T-cell (primary cell): ENCODE measurements around the gene SDF4. TPM values are rescaled to one million over a fixed set of nuclear protein-coding genes. Genes with fewer than 3 reads are reported as not detected.

Experiments
- ATAC-seq, 4 experiments: fragments of 200-7000 bp in 3 of 4; fragments of 150-1000 bp in 1 of 4; cut with Tn5 transposase; replicated peaks in 1 of 4; 1 replicate in 3 of 4; 2 replicates in 1 of 4; pipeline ENCODE4 v1.10.0; 2021; ENCODE audit warnings: moderate library complexity in 3 of 4, mild to moderate bottlenecking in 2 of 4, moderate number of reproducible peaks in 1 of 4
- CTCF ChIA-PET, 2 donors: fragments of 300-600 bp; sonication (Branson Sonifier 250); formaldehyde crosslinking; loops; one replicate each; lab custom pipeline; 2022; ENCODE audit warnings: antibody characterized with exemption in 2 of 2; lab: Charles Lee
- POLR2A ChIA-PET, 2 donors: fragments of 300-600 bp; sonication (Branson Sonifier 250); formaldehyde crosslinking; loops; one replicate each; lab custom pipeline; 2022; ENCODE audit warnings: antibody characterized with exemption in 2 of 2; lab: Charles Lee
- DNase-seq, 35 experiments: peaks; one replicate each; pipeline versions ENCODE4 v3.0.0 to v3.0.0-alpha.2; 2013 to 2023
- H3K27ac ChIP-seq: one replicate; pipeline ENCODE4 v1.5.1; 2013; ENCODE audit warnings: low read length
- H3K27me3 ChIP-seq, 2 experiments: replicated peaks in 1 of 2; 1 replicate in 1 of 2; 2 replicates in 1 of 2; pipeline versions ENCODE4 v1.6.1 to v1.7.0; 2013; ENCODE audit warnings: low read length in 1 of 2, mixed read lengths in 1 of 2; ENCODE audit not compliant: control insufficient read depth in 2 of 2, insufficient read depth in 2 of 2; ENCODE audit errors: extremely low read depth in 1 of 2
- H3K36me3 ChIP-seq, 2 donors: 1 replicate in 1 of 2; 2 replicates in 1 of 2; pipeline versions ENCODE4 v1.6.1 to v1.7.0; 2013; ENCODE audit warnings: low read length in 1 of 2; ENCODE audit not compliant: control insufficient read depth in 2 of 2, insufficient read depth in 1 of 2; ENCODE audit errors: extremely low read depth in 1 of 2
- H3K4me1 ChIP-seq, 2 experiments: 1 replicate in 1 of 2; 2 replicates in 1 of 2; pipeline versions ENCODE4 v1.6.1 to v1.7.0; 2013; ENCODE audit warnings: low read length in 2 of 2, mixed read lengths in 1 of 2; ENCODE audit not compliant: insufficient read depth in 2 of 2, control insufficient read depth in 1 of 2; ENCODE audit errors: extremely low read depth in 1 of 2
- H3K4me3 ChIP-seq, 2 donors: 1 replicate in 1 of 2; 2 replicates in 1 of 2; pipeline versions ENCODE4 v1.5.1 to v1.7.0; 2013; ENCODE audit warnings: mild to moderate bottlenecking in 2 of 2, low read length in 1 of 2, moderate library complexity in 1 of 2; ENCODE audit not compliant: control insufficient read depth in 1 of 2; ENCODE audit errors: extremely low read depth in 1 of 2
- H3K9me3 ChIP-seq: 2 replicates; pipeline ENCODE4 v1.7.0; 2013
- H3K27ac Mint-ChIP-seq, 2 donors: one replicate each; pipeline ENCODE4 v1.8.0; 2020 to 2021; ENCODE audit warnings: mild to moderate bottlenecking in 2 of 2, mixed read lengths in 2 of 2
- H3K27me3 Mint-ChIP-seq, 2 donors: one replicate each; pipeline ENCODE4 v1.8.0; 2021 to 2022; ENCODE audit warnings: mixed read lengths in 2 of 2
- H3K36me3 Mint-ChIP-seq: one replicate; pipeline ENCODE4 v1.8.0; 2021; ENCODE audit warnings: mixed read lengths
- H3K4me1 Mint-ChIP-seq, 3 donors: one replicate each; pipeline ENCODE4 v1.8.0; 2020 to 2022; ENCODE audit warnings: mixed read lengths in 3 of 3, mild to moderate bottlenecking in 1 of 3
- H3K4me3 Mint-ChIP-seq, 3 donors: one replicate each; pipeline ENCODE4 v1.8.0; 2020 to 2022; ENCODE audit warnings: mild to moderate bottlenecking in 3 of 3, mixed read lengths in 3 of 3, moderate library complexity in 3 of 3
- H3K9me3 Mint-ChIP-seq, 3 donors: one replicate each; pipeline ENCODE4 v1.8.0; 2020 to 2022; ENCODE audit warnings: mixed read lengths in 3 of 3
- WGBS: methylation state at CpG from one replicate; pipeline ENCODE4 v1.1.5; 2013; ENCODE audit warnings: missing lambda C conversion rate; ENCODE audit not compliant: insufficient coverage; 5-methylcytosine and 5-hydroxymethylcytosine counted together
- total RNA-seq, 35 experiments: library from RNA in 6 of 35; stranded (reverse) in 6 of 35; fragments of 120-200 nt in 1 of 35; gene quantifications; one replicate each; pipeline versions ENCODE4 v1.2.1 to v1.2.4 and lab custom pipeline; 2013 to 2026

Gene SDF4
- total RNA-seq, 5 donors from 2014 or later (not counting 1 experiment from before 2014, with no cell fraction given) = 98.6 to 151 (median 141) TPM

- Histone ChIP-seq H3K36me3 (no peaks in the 10 kb centered on the region), H3K4me3 (no peak overlapping the region), H3K9me3 (no peaks in the 10 kb centered on the region), H3K4me1 (peaks cover 31 to 56% of the 10 kb centered on the region in 2 experiments), H3K27me3 (peaks cover 0 to 82% of the 10 kb centered on the region in 2 experiments), H3K27ac (no peak overlapping the region)
- Mint-ChIP-seq H3K27me3 (peaks cover 5 to 12% of the 10 kb centered on the region in 2 donors), H3K27ac (no peak overlapping the region), H3K4me3 (peak overlapping the region in 1 of 3 donors; percentile 46), H3K4me1 (peaks cover 11 to 28% (median 19%) of the 10 kb centered on the region in 3 donors), H3K36me3 (no peaks in the 10 kb centered on the region), H3K9me3 (no peaks in the 10 kb centered on the region)
- DNase-seq = peak in 1 of 35 experiments; percentile 5
- no peak for ATAC-seq
- POLR2A ChIA-PET = no interaction called here
- 67% methylated on average over 26 of the region's 32 CpGs for WGBS
- CTCF ChIA-PET = interaction anchor here in 1 of 2 donors (0.6 kb wide), 1 partner anchor 121 kb away, joined by 5 read pairs; no protein-coding TSS in a partner anchor
Measured at GRCh38 chr1:1169429-1170214, 62.2 kb downstream of the SDF4 start.

- H3K9me3 ChIP-seq = no peaks in the 10 kb centered on the region
- ChIA-PET POLR2A (no interaction called here), CTCF (no interaction called here)
- H3K27ac Mint-ChIP-seq = no peak overlapping the region
- no peaks in the 10 kb centered on the region for H3K36me3 ChIP-seq
- no peaks in the 10 kb centered on the region for H3K9me3 Mint-ChIP-seq
- WGBS = 79% methylated on average over 30 of the region's 37 CpGs
- H3K27me3 Mint-ChIP-seq = peaks cover 5 to 12% of the 10 kb centered on the region in 2 donors
- DNase-seq = no peak
- no peak overlapping the region for H3K4me3 ChIP-seq
- H3K4me1 Mint-ChIP-seq = peaks cover 11 to 23% (median 15%) of the 10 kb centered on the region in 3 donors
- no peak overlapping the region for H3K27ac ChIP-seq
- H3K27me3 ChIP-seq = peaks cover 0 to 73% of the 10 kb centered on the region in 2 experiments
- no peaks in the 10 kb centered on the region for H3K36me3 Mint-ChIP-seq
- H3K4me1 ChIP-seq = peaks cover 27 to 47% of the 10 kb centered on the region in 2 experiments
- H3K4me3 Mint-ChIP-seq = no peak overlapping the region
- ATAC-seq = no peak
Measured at GRCh38 chr1:1168451-1169411, 63.1 kb downstream of the SDF4 start.

- Mint-ChIP-seq H3K36me3 (no peaks in the 10 kb centered on the region), H3K9me3 (no peaks in the 10 kb centered on the region), H3K27ac (no peak overlapping the region), H3K4me1 (peaks cover 11 to 19% (median 11%) of the 10 kb centered on the region in 3 donors), H3K4me3 (no peak overlapping the region), H3K27me3 (peaks cover 5 to 12% of the 10 kb centered on the region in 2 donors)
- WGBS = 91% methylated on average over 18 of the region's 36 CpGs
- Histone ChIP-seq H3K4me1 (peaks cover 19 to 39% of the 10 kb centered on the region in 2 experiments), H3K9me3 (no peaks in the 10 kb centered on the region), H3K36me3 (no peaks in the 10 kb centered on the region), H3K4me3 (no peak overlapping the region), H3K27me3 (peaks cover 0 to 65% of the 10 kb centered on the region in 2 experiments), H3K27ac (no peak overlapping the region)
- ChIA-PET CTCF (no interaction called here), POLR2A (no interaction called here)
- no peak for ATAC-seq
- DNase-seq = no peak
Measured at GRCh38 chr1:1167841-1168450, 63.9 kb downstream of the SDF4 start.

GRCh38 chr1:1167398-1167821 is 64.4 kb downstream of the SDF4 start:
- peaks cover 18 to 35% of the 10 kb centered on the region in 2 experiments for H3K4me1 ChIP-seq
- H3K36me3 ChIP-seq = no peaks in the 10 kb centered on the region
- no peaks in the 10 kb centered on the region for H3K36me3 Mint-ChIP-seq
- H3K27me3 Mint-ChIP-seq = peaks cover 5 to 12% of the 10 kb centered on the region in 2 donors
- ATAC-seq (no peak), DNase-seq (no peak)
- peaks cover 0 to 63% of the 10 kb centered on the region in 2 experiments for H3K27me3 ChIP-seq
- H3K4me3 Mint-ChIP-seq = no peak overlapping the region
- no peak overlapping the region for H3K27ac Mint-ChIP-seq
- H3K4me3 ChIP-seq = no peak overlapping the region
- no peaks in the 10 kb centered on the region for H3K9me3 ChIP-seq
- no peaks in the 10 kb centered on the region for H3K9me3 Mint-ChIP-seq
- no peak overlapping the region for H3K27ac ChIP-seq
- H3K4me1 Mint-ChIP-seq = peaks cover 9 to 16% (median 9%) of the 10 kb centered on the region in 3 donors
- ChIA-PET CTCF (no interaction called here), POLR2A (no interaction called here)
- WGBS = 87% methylated on average over 19 of the region's 20 CpGs

Other genes with a start within 250 kb of the SDF4 start
- gene PERM1, start 249.9 kb downstream of the SDF4 start, total RNA-seq = not detected
- 10 to 100 TPM in 1 of 5 donors, 1 to 10 TPM in 4; 1.5 to 11.9 (median 2.6) TPM for gene HES4, start 231.9 kb downstream of the SDF4 start, total RNA-seq
- 10 to 100 TPM; 29.1 to 69.8 (median 48.5) TPM for gene ISG15, start 218.5 kb downstream of the SDF4 start, total RNA-seq
- 10 to 100 TPM in 2 of 5 donors, 1 to 10 TPM in 3; 6.0 to 16.3 (median 9.9) TPM for gene AGRN, start 211.9 kb downstream of the SDF4 start, total RNA-seq
- not detected for gene RNF223, start 157.7 kb downstream of the SDF4 start, total RNA-seq
- 10 to 100 TPM; 20.4 to 37.7 (median 22.5) TPM for gene C1orf159, start 115.9 kb downstream of the SDF4 start, total RNA-seq
- 1 to 10 TPM in 1 of 5 donors, under 1 TPM in 3, not detected in 1; 0.26 to 1.0 (median 0.47) TPM for gene TTLL10, start 58.1 kb downstream of the SDF4 start, total RNA-seq
- gene TNFRSF18, start 25.4 kb downstream of the SDF4 start, total RNA-seq = 10 to 100 TPM in 4 of 5 donors, 1 to 10 TPM in 1; 6.4 to 20.5 (median 13.3) TPM
- 10 to 100 TPM; 15.1 to 35.4 (median 17.8) TPM for gene TNFRSF4, start 17.8 kb downstream of the SDF4 start, total RNA-seq
- gene B3GALT6, start 236 bp upstream of the SDF4 start, total RNA-seq = 10 to 100 TPM in 4 of 5 donors, 1 to 10 TPM in 1; 10.0 to 30.4 (median 25.1) TPM
- gene C1QTNF12, start 14.7 kb upstream of the SDF4 start, total RNA-seq = 1 to 10 TPM; 2.8 to 4.2 (median 4.0) TPM
- gene UBE2J2, start 41.9 kb upstream of the SDF4 start, total RNA-seq = 10 to 100 TPM; 60.8 to 89.8 (median 83.6) TPM
- gene SCNN1D, start 48.4 kb upstream of the SDF4 start, total RNA-seq = 10 to 100 TPM in 4 of 5 donors, 1 to 10 TPM in 1; 9.5 to 15.3 (median 11.1) TPM
- 100 to 1,000 TPM in 2 of 5 donors, 10 to 100 TPM in 3; 63.0 to 107 (median 99.8) TPM for gene ACAP3, start 75.9 kb upstream of the SDF4 start, total RNA-seq
- gene PUSL1, start 76.6 kb upstream of the SDF4 start, total RNA-seq = 10 to 100 TPM; 16.7 to 26.4 (median 22.6) TPM
- 100 to 1,000 TPM; 161 to 200 (median 182) TPM for gene INTS11, start 92.7 kb upstream of the SDF4 start, total RNA-seq
- gene CPTP, start 92.8 kb upstream of the SDF4 start, total RNA-seq = 10 to 100 TPM; 15.8 to 35.8 (median 29.9) TPM
- 1 to 10 TPM; 1.6 to 2.3 (median 2.1) TPM for gene TAS1R3, start 99.3 kb upstream of the SDF4 start, total RNA-seq
- gene DVL1, start 117.4 kb upstream of the SDF4 start, total RNA-seq = 10 to 100 TPM; 43.6 to 70.4 (median 64.9) TPM
- 1 to 10 TPM in 4 of 5 donors, under 1 TPM in 1; 0.99 to 6.8 (median 1.9) TPM for gene MXRA8, start 126.6 kb upstream of the SDF4 start, total RNA-seq
- gene AURKAIP1, start 143.2 kb upstream of the SDF4 start, total RNA-seq = 10 to 100 TPM; 58.8 to 91.7 (median 86.0) TPM
- 100 to 1,000 TPM; 250 to 418 (median 376) TPM for gene CCNL2, start 167.3 kb upstream of the SDF4 start, total RNA-seq
- gene MRPL20, start 175.3 kb upstream of the SDF4 start, total RNA-seq = 100 to 1,000 TPM; 106 to 123 (median 114) TPM
- under 1 TPM in 1 of 5 donors, not detected in 4; 0.20 TPM for gene ANKRD65, start 189.3 kb upstream of the SDF4 start, total RNA-seq
- under 1 TPM in 3 of 5 donors, not detected in 2; 0.15 to 0.54 (median 0.26) TPM for gene VWA1, start 203.7 kb upstream of the SDF4 start, total RNA-seq
- gene ATAD3C, start 217.7 kb upstream of the SDF4 start, total RNA-seq = 1 to 10 TPM in 3 of 5 donors, under 1 TPM in 2; 0.59 to 3.1 (median 1.4) TPM
- 10 to 100 TPM; 52.1 to 69.3 (median 57.2) TPM for gene ATAD3B, start 239.8 kb upstream of the SDF4 start, total RNA-seq